ENCODE data around the gene CYB561D2.

Gene CYB561D2

GRCh38 chr3:50342813-50343633 lies 7.6 kb upstream of the CYB561D2 start:
- DNase-seq = no peak

- DNase-seq = no peak
Measured at GRCh38 chr3:50345008-50345407, 5.7 kb upstream of the CYB561D2 start.

- no peak for DNase-seq
Measured at GRCh38 chr3:50345586-50346234, 5.0 kb upstream of the CYB561D2 start, which contains the start of gene ZMYND10. ZMYND10 (minus strand) TSS chr3:50345732; CDS start chr3:50345579, 153 bp downstream.

DNA sequence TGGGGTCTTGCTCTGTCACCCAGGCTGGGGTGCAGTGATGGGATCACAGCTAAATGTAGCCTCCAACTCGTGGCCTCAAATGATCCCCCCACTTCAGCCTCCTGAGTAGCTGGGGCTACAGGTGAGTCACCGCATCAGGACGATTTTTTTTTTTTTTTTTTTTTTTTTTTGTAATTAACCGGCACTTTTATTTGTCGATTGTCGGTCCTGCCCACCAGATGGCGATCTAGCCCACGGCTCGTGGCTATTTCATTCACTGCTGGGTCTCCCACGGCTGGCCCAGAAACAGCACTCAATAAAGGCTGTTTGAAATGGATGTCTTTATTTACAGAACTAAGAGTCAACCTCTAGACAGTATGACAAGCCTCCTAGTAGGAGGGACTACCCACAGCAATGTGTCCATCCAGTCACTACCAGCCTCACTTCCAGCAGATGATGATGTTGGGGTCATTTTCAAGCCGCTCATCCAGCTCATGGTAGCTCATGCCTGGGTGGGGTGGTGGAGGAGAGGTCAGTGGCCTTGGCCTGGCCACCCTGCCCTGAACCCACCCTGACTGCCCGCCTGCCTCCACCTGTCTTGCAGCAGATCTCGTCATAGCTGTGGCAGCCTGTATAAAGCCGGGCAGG lies 3.4 kb upstream of the CYB561D2 start:
- DNase-seq = peak; percentile 49

- DNase-seq = no peak
Measured at GRCh38 chr3:50350213-50350526, 492 bp upstream of the CYB561D2 start.

DNA sequence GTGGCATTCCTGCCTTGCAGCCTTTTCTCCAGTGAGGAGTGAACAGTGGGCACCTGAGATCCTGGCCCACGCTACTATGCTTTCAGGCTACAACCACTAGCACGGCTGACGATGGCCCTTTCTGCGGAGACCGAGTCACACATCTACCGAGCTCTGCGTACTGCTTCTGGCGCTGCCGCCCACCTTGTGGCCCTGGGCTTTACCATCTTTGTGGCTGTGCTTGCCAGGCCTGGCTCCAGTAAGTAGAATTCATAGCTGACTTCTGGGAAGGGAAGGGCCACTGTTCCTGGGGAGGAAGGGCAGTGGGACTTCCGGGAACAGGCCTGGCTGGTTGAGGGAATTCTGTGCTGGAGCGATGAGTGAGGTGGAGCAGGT lies 648 bp downstream of the CYB561D2 start:
- no peak for DNase-seq

- no peak for DNase-seq
Measured at GRCh38 chr3:50352781-50353180, 2.1 kb downstream of the CYB561D2 start.

DNA sequence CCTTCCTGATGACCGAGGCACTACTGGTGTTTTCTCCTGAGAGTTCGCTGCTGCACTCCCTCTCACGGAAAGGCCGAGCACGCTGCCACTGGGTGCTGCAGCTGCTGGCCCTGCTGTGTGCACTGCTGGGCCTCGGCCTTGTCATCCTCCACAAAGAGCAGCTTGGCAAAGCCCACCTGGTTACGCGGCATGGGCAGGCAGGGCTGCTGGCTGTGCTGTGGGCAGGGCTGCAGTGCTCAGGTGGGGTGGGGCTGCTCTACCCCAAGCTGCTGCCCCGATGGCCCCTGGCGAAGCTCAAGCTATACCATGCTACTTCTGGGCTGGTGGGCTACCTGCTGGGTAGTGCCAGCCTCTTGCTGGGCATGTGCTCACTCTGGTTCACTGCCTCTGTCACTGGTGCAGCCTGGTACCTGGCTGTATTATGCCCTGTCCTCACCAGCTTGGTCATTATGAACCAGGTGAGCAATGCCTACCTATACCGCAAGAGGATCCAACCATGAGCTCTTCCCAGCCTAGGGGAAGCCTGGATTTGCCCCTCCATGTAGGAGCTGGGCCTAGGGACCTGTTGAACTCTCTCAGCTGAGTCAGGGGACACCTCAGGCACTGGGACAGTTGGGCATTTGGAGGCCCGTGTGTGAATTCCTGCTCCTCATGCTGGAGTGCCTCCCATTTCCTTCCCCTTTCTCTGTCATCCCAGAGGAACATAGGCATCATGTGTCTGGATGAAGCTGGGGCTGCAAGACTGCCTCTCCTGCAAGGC lies 2.8 kb downstream of the CYB561D2 start:
- no peak for DNase-seq

DNA sequence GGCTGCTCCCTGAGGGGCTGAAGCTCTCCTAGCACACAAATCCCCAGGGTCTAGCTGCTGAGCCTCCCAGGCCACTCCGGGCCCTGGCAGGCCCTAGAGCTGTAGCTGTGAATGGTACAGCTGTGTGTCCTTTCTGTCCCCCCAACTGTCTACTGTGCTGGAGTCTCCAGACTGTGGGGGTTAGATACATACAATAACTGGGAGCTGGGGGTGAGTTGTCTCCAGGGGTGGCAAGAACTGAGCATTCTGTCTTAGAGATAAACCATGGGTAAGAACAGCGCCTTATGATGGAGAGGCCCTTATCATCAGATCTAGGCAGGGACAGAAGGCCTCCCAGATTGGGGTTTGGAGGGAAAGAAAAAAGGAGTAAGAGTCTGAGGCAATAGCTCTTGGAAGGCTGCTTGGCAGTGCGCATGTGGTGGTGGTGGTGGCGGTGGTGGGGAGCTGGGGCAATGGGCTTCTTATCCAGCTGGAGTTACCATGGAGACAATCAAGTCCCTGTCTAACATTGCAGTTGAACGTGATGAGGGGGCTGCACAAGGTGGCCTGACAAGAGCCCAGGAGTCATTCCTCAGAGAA lies 3.6 kb downstream of the CYB561D2 start:
- no peak for DNase-seq

GRCh38 chr3:50354850-50355249 lies 4.2 kb downstream of the CYB561D2 start:
- DNase-seq = no peak

GRCh38 chr3:50355829-50356552 lies 5.3 kb downstream of the CYB561D2 start:
- no peak for DNase-seq

GRCh38 chr3:50356553-50356952 lies 5.9 kb downstream of the CYB561D2 start:
- no peak for DNase-seq

- no peak for DNase-seq
Measured at GRCh38 chr3:50357481-50357880, 6.8 kb downstream of the CYB561D2 start.

DNA sequence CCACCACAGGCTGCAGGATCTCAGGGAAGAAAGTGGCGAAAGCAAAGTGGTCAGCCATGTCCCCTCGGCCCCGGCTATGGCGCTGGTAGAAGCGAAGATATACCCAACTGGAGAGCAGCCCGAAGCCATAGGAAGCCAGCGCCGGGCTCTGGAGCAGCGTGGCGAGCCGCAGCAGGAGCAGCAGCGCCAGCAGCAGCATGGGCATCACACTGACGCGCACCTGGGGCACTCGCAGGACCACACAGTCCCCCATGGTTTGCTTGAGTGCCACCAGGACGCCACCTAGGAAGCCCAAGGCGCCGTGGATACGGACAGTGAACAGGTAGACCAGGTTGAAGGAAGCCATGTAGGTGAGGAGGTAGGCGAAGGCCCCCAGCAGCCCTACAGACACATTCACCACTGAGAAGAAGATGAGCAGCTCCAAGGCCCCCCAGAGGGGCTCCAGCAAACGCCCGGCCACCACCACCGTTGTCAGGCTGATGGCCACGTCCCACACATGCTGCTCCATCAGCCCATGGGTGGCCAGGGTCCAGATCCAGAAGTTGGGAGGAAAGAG lies 7.8 kb downstream of the CYB561D2 start:
- no peak for DNase-seq

DNA sequence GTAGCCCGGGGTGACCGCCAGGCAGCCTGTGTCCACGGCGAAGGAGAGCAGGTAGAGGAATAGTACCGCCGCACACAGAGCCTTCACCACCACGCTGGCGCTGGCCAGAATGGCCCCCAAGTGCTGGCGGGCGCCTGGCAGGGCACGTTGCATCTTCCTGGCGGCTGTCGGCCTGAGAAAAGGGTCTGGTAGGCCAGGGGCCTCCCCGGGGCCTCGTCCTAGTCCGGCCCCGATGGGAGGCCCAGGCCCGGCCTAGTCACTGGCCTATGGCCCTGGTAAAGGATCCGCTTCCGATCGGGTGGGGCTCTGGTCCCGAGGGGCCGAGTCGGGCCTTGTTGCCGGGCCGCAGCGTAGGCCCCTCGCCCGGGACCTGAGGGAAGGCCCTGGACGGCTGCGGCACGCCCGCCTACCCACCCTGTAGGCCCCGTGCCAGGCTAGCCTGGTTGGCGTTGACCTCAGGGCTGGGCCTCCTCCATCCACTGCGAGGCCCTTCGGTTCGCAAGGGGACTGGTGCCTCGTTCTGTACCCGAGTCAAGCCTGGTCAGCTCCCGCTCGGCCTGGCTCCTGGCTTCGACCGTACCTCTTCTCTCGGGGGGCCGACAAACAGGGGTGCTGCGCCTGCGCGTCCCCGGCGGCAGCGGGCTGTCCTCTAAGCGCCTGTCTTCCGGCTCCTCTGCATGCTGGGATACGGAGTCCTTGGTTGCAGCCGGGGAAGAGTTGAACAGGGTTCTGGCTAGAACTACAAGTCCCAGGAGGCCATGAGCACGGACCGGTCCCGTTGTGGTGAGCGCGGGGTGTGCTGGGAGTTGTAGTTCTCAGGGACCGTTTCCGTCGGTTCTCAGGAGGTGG lies 8.5 kb downstream of the CYB561D2 start, which contains the start of gene TMEM115:
Gene TMEM115, minus strand, starts transcription at position 611 of the 849 bp plus-strand sequence. Its CDS starts 458 bp downstream, at position 153.
- DNase-seq = peak; percentile 96

GRCh38 chr3:50359760-50360110 lies 9.1 kb downstream of the CYB561D2 start:
- no peak for DNase-seq

- no peak for DNase-seq
Measured at GRCh38 chr3:50364573-50365079, 14.0 kb downstream of the CYB561D2 start.

- peak; percentile 38 for DNase-seq
Measured at GRCh38 chr3:50365080-50365841, 14.6 kb downstream of the CYB561D2 start.

DNA sequence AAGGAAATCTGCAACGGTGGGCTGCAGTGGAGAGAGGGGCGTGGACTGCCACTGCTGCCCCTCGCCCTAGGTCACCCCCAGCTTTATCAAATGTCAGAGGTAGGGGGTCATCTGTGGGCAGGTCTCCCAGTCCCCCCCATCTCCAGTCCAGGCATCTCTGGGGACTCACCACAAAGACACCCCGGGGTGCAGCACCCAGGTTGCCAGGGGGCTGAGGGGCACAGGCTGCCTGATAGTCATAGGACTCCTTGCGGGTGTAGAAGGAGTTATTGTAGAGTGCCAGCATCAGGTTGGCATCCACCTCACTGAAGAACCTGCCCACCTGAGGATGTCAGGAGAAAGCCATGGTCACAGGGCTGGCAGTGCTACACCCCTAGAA lies 15.2 kb downstream of the CYB561D2 start:
- DNase-seq = no peak
